SK-MEL-5 (cell line): ENCODE results near the gene CTRL. TPM values are rescaled to one million over a fixed set of nuclear protein-coding genes. Genes with fewer than 3 reads are reported as not detected.
A peak's percentile ranks its signal among the peaks of the same experiment; 100 is the strongest.
"Not testable (repeated sequence)": the region's sequence is repeated elsewhere in the genome, so short reads cannot be mapped to it uniquely, and the experiment has no call there.

Experiments used
- DNase-seq: peaks from one replicate; pipeline ENCODE4 v3.0.0-alpha.2; 2016; ENCODE audit warnings: low read depth, low spot score
- in situ Hi-C: cut with HindIII; loops from 2 replicates; pipeline ENCODE4 v1.10.0; 2016; ENCODE audit warnings: low sequenced_read_pairs, high pct_unique_total_duplicates, low pct_unique_long_range_greater_than_20kb
- total RNA-seq: library from RNA; depleted of rRNA; stranded (reverse); fragments of >200 nt; shearing (Covaris generic); gene quantifications from 2 replicates; pipeline ENCODE4 v1.2.3, GENCODE V29; 2014

Gene CTRL
- total RNA-seq, 1 experiment from 2014 or later: 2.6 TPM

DNA sequence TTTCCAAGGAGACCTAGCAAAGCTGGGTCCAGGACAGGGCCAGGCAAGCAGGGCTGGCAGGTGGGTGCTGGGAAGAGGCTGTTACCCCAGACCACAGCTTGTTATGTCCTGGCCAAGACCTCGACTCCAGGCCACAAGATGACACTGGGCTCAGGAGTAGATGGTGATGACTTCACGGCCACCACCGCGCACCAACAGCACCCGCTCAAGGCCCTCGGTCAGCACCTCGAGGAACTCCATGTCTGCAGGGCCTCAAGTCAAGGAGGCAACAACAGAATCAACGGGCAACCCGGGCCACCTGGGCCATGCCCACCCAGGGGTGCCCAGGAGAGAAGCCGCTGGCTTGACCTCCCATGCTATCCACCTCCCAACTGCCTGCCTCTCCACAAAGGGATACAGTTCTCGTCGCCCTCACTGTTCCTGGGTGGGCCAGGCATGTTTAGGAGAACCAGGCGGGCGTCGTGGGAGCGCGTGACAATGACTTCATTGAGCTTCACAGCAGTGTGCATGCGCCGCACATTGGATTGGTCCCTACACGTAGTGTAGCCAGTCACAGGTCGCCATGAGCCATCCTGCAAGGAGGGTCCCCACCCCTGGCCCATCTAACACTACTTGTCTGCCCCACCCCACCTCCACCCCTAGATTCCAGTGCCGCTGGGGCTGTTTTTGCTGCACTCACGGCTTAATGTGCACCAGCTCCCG lies 13.2 kb upstream of the CTRL start:
- DNase-seq: no peak
- in situ Hi-C loops: no loop called here

DNA sequence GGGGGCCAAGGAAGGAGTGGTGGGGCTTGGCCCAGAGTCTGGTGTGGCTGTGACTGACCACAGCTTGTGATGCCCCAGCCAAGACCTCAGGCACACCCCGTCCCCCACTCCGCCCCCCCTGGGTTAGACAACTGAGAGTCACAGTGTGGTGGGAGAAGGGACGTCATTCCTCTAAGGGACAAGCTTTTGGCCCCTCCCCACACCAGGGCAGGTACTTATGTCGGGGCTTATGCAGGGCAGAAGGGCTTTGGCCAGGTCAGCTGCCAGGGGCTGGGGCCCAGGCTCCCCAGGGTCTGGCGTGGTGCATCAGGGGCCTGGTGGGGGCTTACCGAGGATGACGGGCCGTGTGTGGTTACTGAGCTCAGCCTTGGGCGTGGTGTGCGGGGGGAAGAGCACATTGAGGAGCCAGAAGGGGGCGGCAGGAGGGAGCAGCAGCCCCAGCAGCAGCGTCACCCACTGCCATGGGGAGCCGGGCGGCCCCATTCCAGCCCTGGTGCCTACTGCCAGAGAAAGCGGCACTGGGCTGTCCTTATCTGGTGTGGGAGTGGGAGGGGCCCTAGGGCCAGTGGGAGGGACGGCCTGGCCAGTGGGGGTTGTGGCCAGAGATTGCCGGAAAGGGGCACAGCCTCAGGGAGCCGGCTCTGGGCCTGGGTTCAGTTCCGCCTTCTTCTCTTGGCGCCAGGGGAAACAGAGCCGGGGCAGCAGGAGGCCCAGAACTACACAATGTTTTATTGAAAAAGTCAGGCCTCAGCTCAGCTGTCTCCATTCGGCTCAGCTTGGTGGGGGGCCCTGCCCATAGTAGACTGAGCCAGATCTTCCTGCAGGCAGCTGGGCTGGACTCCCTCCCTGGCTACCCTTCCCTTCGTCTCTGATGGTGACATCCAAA lies 12.2 kb upstream of the CTRL start, which contains the start of gene LCAT:
TSS of gene LCAT (minus strand) at position 502 of the 886 bp plus-strand sequence. CDS start at position 483, 19 bp downstream.
- in situ Hi-C loops: no loop called here
- DNase-seq: no peak

DNA sequence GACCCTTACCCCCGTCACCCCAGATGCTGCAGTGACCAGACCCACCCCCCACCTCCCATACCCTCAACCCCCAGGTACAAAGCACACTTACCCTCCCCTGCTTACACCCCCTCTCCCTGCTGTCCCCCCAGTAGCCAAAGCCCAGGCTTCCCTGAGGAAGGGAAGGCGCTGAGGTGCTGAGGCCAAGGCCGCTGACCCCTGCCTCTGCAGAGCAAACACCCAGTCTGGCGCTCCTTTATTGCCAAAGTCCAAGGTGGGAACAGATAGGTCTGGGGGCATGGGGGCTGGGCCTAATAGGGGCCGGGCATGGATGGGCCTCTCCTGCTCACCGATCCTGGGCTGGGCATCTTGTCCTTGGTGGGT lies 11.6 kb upstream of the CTRL start:
- DNase-seq: no peak
- in situ Hi-C loops: no loop called here

DNA sequence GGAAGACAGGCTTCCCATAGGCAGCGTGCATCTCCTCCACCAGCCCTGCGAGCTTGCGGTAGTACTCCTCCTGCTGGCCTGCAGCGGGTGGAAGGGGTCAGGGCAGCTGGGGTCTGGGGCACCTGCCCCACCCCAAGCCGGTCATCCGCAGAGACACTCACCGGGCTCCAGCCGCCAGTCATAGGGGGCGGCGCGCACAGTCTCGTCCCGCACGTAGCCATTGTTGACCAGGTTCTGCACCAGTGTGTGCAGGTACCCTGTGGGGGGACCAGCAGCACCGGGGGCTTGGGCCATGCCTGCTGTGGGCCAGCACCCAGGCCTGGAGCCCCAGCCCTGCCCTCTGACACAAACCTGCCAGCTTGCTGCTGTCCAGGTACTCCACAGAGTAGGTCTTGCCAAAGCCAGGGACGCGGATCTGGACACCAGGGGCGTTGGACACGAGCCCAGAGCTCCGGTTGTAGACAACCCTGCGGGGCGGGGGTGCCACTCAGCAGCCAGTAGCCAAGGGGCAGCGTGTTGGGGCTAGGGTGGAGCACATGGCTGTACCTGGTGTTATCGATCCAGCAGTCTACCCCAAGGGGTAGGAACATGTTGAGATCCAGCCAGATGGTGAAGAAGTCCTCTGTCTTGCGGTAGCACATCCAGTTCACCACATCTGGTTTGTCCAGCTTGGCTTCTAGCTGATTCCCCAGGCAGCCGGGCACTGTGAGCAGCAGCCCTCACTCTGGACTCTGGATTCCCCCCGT lies 11.0 kb upstream of the CTRL start:
- in situ Hi-C loops: no loop called here
- no peak for DNase-seq

DNA sequence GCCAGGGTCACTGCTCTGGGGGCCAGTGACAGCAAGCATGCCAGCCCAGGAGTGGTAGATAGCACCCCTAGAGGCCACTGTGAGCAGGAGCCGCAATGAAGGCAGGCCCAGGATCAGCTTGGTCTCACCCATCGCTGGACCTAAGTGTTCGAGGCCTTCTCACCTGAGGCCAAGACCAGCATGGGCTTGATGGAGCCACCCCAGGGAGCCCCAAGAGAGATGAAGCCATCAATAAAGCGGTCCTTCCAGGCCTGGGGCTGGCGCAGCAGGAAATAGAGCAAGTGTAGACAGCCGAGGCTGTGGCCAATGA lies 10.5 kb upstream of the CTRL start:
- in situ Hi-C loops: no loop called here
- peak; percentile 65 for DNase-seq

DNA sequence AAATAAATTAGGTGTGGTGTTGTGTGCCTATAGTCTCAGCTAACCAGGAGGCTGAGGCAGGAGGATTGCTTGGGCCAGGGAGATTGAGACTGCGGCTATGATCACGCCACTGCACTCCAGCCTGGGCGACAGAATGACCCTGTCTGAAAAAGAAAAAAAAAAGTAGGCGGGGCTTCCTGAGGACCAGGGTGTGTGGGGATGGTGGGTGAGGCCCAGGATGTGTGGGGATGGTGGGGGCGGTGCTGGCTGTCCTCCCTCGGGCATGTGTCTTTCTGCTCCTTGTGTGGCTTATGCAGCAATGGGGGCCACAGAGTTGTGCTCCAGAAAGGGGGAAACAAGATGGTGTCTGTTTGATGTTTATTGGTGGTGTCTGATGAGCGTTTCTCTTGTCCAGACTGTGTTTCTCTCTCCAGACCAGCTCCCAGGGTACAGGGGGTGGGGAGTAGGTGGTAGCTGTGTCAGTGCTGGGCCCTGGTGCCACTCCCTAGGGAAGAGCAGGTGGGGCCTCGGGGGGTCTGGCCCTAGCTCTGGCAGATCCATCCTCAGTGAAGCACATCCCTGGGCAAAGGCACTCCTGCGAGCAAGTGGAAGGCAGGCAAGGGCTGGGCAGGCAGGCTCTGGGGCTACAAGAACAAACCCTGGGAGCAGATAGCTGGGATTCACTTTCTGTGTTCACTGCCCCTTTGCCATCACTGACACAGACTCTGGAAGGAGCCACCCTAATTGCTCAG lies 10.0 kb upstream of the CTRL start:
- in situ Hi-C loops: no loop called here
- DNase-seq: no peak

DNA sequence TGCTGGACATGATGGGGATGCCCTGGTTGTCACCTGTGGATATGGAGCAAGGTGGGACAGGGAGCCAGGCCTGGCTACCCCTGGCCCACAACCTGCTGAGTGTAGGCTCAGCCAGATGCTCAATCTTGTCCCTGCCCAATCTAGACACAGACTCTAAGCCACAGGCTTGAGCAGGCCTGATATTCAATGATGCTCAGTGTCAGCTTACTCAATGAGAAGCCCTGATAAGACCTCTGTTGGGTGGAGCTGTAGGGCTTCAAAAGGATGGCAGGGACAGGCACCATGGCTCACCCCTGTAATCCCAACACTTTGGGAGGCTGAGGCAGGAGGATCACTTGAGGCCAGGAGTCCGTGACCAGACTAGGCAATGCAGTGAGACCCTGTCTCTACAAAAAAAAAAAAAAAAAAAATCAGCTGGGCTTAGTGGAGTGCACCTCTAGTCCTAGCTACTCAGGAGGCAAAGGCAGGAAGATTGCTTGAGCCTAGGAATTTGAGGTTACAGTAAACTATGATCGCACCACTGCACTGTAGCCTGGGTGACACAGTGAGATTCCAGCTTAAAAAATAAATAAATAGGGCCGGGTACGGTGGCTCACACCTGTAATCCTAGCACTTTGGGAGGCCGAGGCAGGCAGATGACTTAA lies 8.9 kb upstream of the CTRL start:
- in situ Hi-C loops: no loop called here
- no peak for DNase-seq

DNA sequence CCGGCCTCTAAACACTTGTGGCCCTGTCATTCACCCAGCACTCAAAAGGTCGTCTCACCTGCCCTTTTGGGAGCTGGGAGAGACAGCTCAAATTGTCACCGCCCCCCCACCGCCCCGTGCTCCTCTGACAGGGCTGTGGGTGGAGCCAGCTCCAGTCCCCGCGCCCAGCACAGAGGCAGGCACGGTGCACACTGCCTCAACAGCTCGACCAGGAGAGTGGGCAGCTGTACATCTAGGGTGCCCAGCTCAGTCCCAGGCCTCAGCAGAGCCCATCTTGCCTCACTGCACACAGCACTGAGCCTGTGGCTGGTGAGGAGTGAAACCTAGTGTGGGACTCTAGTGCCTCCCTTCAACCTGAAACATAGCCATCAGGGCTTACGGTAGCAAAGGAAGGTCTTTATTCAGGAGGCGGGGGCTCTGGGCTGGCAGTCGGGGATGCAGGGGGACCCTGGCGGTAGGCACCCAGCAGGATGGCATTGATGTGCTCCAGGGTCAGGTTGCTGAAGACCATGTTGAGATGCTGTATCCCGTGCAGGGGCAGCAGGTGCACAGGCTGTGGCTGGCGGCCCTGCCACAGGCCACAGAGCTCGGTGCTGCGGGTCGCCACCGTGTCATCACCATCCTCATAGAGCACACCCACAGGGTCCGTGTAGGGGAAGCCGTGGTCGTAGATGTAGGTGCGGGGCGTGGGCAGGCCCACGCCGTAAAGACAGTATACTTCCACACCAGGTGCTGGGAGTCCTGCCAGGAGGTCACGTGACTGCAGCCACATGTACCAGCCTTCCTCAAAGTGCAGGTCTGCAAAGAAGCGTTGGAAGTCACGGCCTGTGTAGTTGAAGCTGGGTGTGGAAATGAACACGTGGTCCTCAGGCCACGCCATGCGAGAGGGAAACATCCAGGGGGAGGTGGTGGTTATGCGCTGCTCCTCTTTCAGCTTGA lies 8.1 kb upstream of the CTRL start:
- in situ Hi-C loops: no loop called here
- no peak for DNase-seq

DNA sequence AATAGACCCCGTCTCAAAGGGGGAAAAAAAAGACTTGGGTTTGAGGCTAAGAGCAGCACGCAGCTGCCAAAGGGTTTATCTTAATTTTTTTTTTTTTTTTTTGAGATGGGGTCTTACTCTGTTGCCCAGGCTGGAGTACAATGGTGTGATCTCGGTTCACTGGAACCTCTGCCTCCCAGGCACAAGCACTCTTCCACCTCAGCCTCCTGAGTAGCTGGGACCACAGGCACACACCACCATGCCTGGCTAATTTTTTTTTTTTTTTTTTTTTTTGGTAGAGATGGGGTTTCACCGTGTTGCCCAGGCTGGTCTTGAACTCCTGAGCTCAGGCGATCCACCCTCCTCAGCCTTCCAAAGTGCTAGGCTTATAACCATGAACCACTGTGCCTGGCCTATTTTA lies 6.1 kb upstream of the CTRL start:
- in situ Hi-C loops, DNase-seq: not testable (repeated sequence)

DNA sequence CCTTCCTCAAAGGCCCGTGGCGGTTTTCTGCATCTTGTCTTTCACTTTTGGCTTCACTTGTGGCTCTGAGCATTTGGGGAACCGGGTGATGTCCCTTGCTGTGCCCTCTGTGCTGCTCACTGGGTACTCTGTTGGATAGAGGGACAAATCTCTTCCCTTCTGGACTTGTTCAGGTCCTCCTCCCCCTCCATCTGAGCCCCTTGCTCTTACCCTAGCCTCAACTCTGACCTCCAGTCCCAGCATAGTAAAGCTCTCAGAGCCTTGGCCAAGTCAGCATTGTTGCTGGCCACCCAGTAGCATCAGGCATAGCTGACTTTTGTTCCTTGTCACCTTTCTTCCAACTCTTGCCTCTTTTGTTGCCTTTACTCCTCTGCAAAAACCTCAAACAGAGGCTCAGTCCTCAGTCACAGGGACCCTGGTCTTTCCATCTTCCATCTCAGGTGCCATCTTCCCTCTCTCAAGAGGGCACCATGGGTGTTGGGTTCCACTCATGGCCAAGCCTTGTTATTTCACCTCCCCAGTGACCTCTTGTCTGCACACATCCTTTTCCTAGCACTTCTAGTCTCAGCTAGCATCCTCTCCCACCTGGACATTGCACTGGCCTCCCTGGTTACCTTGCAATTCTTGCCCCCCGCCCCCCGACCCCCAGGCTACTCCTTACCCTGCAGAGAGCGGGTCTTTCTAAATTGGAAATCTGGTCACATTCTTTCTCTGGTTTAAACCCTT lies 5.4 kb upstream of the CTRL start:
- in situ Hi-C loops: no loop called here
- no peak for DNase-seq

DNA sequence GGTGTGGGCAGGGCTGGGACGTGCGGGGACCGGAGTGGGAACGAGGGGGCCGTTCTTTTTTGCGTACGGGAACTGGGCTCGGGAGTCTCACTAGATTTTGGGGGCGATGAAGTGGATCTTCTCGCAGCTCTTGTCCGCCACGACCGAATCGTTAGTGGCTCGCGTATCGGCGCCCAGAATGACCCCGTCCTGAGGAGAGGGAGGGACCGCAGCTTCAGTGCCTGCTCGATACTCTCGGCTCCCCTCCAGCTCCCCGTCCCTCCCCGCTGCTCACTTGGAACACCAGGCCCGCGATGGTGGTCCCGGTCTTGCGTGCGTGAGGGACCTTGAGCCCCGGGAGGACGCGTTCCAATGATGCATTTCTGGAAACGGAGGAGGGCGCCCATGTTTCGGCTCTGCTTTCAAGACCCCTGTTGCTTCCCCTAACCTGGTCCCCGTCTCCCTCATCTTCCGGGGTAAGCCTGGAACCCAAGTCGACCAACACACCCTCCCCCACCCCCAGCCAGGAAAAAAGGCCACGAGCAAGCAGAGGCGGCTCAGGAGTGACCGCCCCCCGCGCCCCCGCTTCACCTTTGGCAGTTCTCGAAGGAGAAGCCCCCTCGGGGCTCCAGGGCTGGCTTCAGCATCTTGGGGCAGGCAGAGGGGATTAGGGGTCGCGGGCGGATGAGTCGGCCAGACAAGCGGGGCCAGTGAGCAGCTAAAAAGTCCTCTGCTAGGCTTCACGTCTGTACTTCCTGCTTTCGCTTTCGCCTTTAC lies 4.6 kb upstream of the CTRL start, which contains the start of gene PSMB10:
TSS of gene PSMB10 (minus strand) at position 727 of the 756 bp plus-strand sequence. CDS start at position 626, 101 bp downstream.
- peak; percentile 49 for DNase-seq
- in situ Hi-C loops: no loop called here

DNA sequence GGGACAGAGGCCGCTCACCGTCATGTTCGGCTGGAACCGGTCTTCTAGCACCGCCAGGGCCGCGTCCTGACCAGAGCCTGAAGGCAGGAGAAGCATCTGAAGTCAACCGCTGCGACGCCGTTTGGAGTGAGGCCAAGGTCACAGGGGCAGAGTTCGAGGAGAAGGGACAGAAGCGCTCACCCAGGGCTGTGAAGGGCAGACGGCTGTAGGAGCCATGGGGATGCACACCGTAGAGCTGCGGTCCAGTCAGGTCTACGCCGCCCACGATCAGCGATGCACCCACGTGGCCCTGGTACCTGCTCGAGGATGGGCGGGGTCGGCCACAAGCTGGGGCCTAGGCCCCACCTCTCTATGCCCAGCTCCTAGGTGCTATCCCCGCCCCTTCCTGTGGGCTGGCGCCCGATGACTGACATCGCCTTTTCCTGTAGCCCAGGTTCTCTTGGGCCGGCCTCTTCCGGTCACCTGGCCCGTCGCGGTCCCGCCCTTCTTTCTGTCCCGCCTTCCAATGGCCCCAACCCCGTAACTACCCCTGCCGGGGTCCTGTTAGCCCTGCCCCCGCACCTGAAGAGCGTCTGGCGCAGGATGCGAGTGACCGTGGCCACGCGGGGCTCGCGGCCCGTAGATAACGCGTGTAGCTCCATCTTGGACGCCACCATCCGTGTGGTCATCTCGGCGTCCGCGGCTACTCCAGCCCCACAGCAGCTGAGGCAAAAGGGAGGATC lies 3.9 kb upstream of the CTRL start:
- in situ Hi-C loops: no loop called here

DNA sequence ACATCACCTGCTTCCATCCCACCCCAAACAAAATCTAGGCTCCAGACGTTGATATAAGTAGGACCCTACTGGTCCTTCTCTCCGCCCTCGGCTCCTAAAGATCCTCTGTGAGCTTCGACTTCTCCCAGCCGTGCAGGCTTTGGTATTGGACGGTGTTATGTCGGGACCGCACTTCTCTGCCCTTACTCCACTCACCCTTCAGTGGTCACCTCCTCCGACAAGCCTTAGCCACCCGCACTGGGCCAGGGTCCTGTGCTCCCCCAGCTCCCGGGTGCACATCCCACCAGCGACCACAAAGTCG lies 3.4 kb upstream of the CTRL start:
- DNase-seq: no peak
- in situ Hi-C loops: no loop called here

More for the DNA sequence above, 3.9 kb upstream of the CTRL start:
- DNase-seq: peak; percentile 94

DNA sequence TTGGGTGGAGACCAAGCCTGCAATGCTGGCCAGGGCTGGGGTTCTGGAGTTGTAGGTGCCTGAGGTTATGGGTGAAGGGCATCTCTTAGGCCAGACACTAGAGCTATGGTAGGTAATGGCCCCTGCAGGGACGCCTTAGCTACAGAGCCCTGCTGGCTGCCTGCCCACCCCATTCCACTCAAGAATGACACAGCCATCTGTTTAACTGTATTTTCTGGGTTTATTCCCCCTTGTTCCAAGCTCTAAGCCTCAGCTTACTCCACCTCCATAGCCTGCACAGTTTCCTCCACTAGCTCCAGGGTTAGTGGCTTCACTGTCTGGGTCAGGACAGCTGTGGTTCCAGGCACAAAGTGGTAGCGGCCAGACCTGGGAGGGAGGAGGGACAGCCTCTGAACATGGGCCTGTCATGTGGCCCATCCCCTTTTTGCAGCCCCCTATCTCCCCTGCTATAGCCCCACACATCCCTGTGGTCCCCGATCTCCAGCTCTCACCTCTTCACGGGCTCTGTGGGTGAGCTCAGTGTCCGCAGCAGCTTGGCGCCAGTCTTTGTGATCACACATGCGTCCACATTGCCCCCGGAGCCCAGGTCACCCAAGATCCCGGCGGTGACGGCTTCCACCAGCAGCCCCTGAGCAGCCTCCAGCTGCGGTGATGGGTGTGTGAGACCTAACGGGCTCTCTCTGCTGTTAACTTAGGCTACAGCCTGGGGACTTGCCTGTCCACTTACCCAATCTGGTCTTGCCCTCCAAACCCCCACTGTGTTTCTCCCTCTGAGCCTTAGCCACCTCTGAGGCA lies 2.8 kb upstream of the CTRL start:
- no peak for DNase-seq
- in situ Hi-C loops: no loop called here
